Measurements from ENCODE around the gene CATSPERD. TPM values are rescaled to one million over a fixed set of nuclear protein-coding genes. Genes with fewer than 3 reads are reported as not detected.

Gene CATSPERD
- total RNA-seq, 1 donor from 2014 or later, result not detected

GRCh38 chr19:5679289-5680083 lies 41.0 kb upstream of the CATSPERD start:
- Mint-ChIP-seq H3K27me3 (ENCODE audit: low read depth, unreplicated experiment) (no peaks in the 10 kb centered on the region), H3K27ac (ENCODE audit: unreplicated experiment) (peak overlapping the region; percentile 98), H3K9me3 (ENCODE audit: unreplicated experiment) (no peaks in the 10 kb centered on the region), H3K36me3 (ENCODE audit: low read depth, unreplicated experiment) (peaks cover 8% of the 10 kb centered on the region), H3K4me3 (ENCODE audit: unreplicated experiment) (peak overlapping the region; percentile 97), H3K4me1 (ENCODE audit: low read depth, unreplicated experiment) (peaks cover 4% of the 10 kb centered on the region)
- Histone ChIP-seq H3K79me2 (ENCODE audit: insufficient read depth, low read length) (peaks cover 12% of the 10 kb centered on the region), H3K4me1 (ENCODE audit: insufficient read depth, low read length) (no peaks in the 10 kb centered on the region), H3K36me3 (ENCODE audit: insufficient read depth, low read length) (no peaks in the 10 kb centered on the region), H3K27ac (ENCODE audit: low read depth, low read length) (peak overlapping the region; percentile 75), H4K20me1 (ENCODE audit: insufficient read depth, low read length) (peaks cover 6% of the 10 kb centered on the region), H3K9me3 (ENCODE audit: insufficient read depth, low read depth, low read length) (no peaks in the 10 kb centered on the region), H3K4me3 (ENCODE audit: insufficient read depth, low read depth, low read length) (peak overlapping the region; percentile 96), H3K4me2 (ENCODE audit: low read length) (peak overlapping the region; percentile 95), H3K27me3 (ENCODE audit: insufficient read depth, low read length) (no peaks in the 10 kb centered on the region), H2AFZ (ENCODE audit: low read depth, low read length) (peak overlapping the region; percentile 78), H3K9ac (ENCODE audit: low read length) (peak overlapping the region; percentile 95)
- no peak for FAIRE-seq
- no peak for DNase-seq (ENCODE audit: low read depth)
- TF ChIP-seq CTCF (IDR thresholded peaks at IDR 0.05; ENCODE audit: insufficient read depth, low read depth, low read length), result no peak
- TF ChIP-seq EZH2 (IDR thresholded peaks at IDR 0.05; ENCODE audit: insufficient read depth, low read length), result no peak

GRCh38 chr19:5680084-5680436 lies 40.4 kb upstream of the CATSPERD start:
- no peaks in the 10 kb centered on the region for H3K4me1 ChIP-seq (ENCODE audit: insufficient read depth, low read length)
- no peak for FAIRE-seq
- H3K9ac ChIP-seq (ENCODE audit: low read length), result peak overlapping the region; percentile 95
- H3K27ac ChIP-seq (ENCODE audit: low read depth, low read length), result peak overlapping the region; percentile 75
- peak overlapping the region; percentile 96 for H3K4me3 ChIP-seq (ENCODE audit: insufficient read depth, low read depth, low read length)
- no peaks in the 10 kb centered on the region for H3K9me3 ChIP-seq (ENCODE audit: insufficient read depth, low read depth, low read length)
- H3K4me2 ChIP-seq (ENCODE audit: low read length), result peak overlapping the region; percentile 95
- DNase-seq (ENCODE audit: low read depth), result no peak
- Mint-ChIP-seq H3K36me3 (ENCODE audit: low read depth, unreplicated experiment) (peaks cover 6% of the 10 kb centered on the region), H3K27ac (ENCODE audit: unreplicated experiment) (peak overlapping the region; percentile 98), H3K4me3 (ENCODE audit: unreplicated experiment) (peak overlapping the region; percentile 97), H3K9me3 (ENCODE audit: unreplicated experiment) (no peaks in the 10 kb centered on the region), H3K27me3 (ENCODE audit: low read depth, unreplicated experiment) (no peaks in the 10 kb centered on the region), H3K4me1 (ENCODE audit: low read depth, unreplicated experiment) (peaks cover 4% of the 10 kb centered on the region)
- H2AFZ ChIP-seq (ENCODE audit: low read depth, low read length), result peak overlapping the region; percentile 78
- TF ChIP-seq CTCF (IDR thresholded peaks at IDR 0.05; ENCODE audit: insufficient read depth, low read depth, low read length), result no peak
- no peak for TF ChIP-seq EZH2 (IDR thresholded peaks at IDR 0.05; ENCODE audit: insufficient read depth, low read length)
- peaks cover 6% of the 10 kb centered on the region for H4K20me1 ChIP-seq (ENCODE audit: insufficient read depth, low read length)
- no peaks in the 10 kb centered on the region for H3K36me3 ChIP-seq (ENCODE audit: insufficient read depth, low read length)
- H3K27me3 ChIP-seq (ENCODE audit: insufficient read depth, low read length), result no peaks in the 10 kb centered on the region
- H3K79me2 ChIP-seq (ENCODE audit: insufficient read depth, low read length), result peaks cover 12% of the 10 kb centered on the region
